Endothelial cell of umbilical vein (primary cell): ENCODE data around the gene BCL2L14. TPM values are rescaled to one million over a fixed set of nuclear protein-coding genes. Genes with fewer than 3 reads are reported as not detected.

Experiments used
- BruUV-seq: library from RNA; stranded (reverse); fragments of 400-500 nt; replicated peaks from 2 replicates; lab custom pipeline; 2021; lab: Mats Ljungman, UMichigan
- CTCF ChIA-PET: fragments of 300-600, 350-600 bp; sonication (Branson Sonifier 250); formaldehyde crosslinking; loops from one replicate; lab custom pipeline; 2021; ENCODE audit warnings: antibody characterized with exemption, inconsistent platforms; lab: Charles Lee
- POLR2A ChIA-PET: fragments of 300-600, 350-600 bp; sonication (Branson Sonifier 250); formaldehyde crosslinking; loops from one replicate; lab custom pipeline; 2021; ENCODE audit warnings: antibody characterized with exemption, inconsistent platforms; lab: Charles Lee
- DNase-seq: peaks from one replicate; pipeline ENCODE4 v3.0.0-alpha.2; 2011; ENCODE audit warnings: low read depth, low spot score
- FAIRE-seq: peaks from 2 replicates; lab custom pipeline; 2011; peaks lifted over from hg19 to GRCh38; lab: Jason Lieb, UNC
- H2AFZ ChIP-seq: 2 replicates; pipeline ENCODE4 v1.6.0; 2012; ENCODE audit warnings: low read depth, low read length, control low read depth, inconsistent platforms
- H3K27ac ChIP-seq: 2 replicates; pipeline ENCODE4 v1.5.1; 2011; ENCODE audit warnings: low read depth, mild to moderate bottlenecking, control low read depth, low read length, moderate library complexity; ENCODE audit not compliant: insufficient read depth
- H3K27me3 ChIP-seq, 2 experiments: 2 replicates each; pipeline versions ENCODE4 v1.6.0 to v1.6.1; 2011; ENCODE audit warnings: low read length in 2 of 2, mixed read lengths in 1 of 2; ENCODE audit not compliant: control insufficient read depth in 2 of 2, insufficient read depth in 2 of 2
- H3K36me3 ChIP-seq, 2 experiments: 2 replicates in 1 of 2; 3 replicates in 1 of 2; pipeline ENCODE4 v1.5.1; 2011; ENCODE audit warnings: low read length in 2 of 2, mild to moderate bottlenecking in 1 of 2, moderate library complexity in 1 of 2; ENCODE audit not compliant: control insufficient read depth in 2 of 2, insufficient read depth in 2 of 2; ENCODE audit errors: extremely low read depth in 1 of 2
- H3K4me1 ChIP-seq: 3 replicates; pipeline ENCODE4 v1.5.1; 2011; ENCODE audit warnings: mild to moderate bottlenecking, low read length; ENCODE audit not compliant: control insufficient read depth, insufficient read depth; ENCODE audit errors: extremely low read depth
- H3K4me2 ChIP-seq: 2 replicates; pipeline ENCODE4 v1.6.1; 2011; ENCODE audit warnings: low read length, control low read depth, mixed read lengths; ENCODE audit not compliant: insufficient read depth
- H3K4me3 ChIP-seq, 3 experiments: fragments of 200-600 bp in 1 of 3; sonication (generic), shearing (Covaris generic) in 1 of 3; replicated peaks in 1 of 3; 2 replicates each; pipeline ENCODE4 v1.5.1; 2011 to 2016; ENCODE audit warnings: control low read depth in 3 of 3, low read length in 3 of 3, mild to moderate bottlenecking in 2 of 3, inconsistent platforms in 1 of 3, low read depth in 1 of 3, moderate library complexity in 1 of 3; ENCODE audit not compliant: insufficient read depth in 1 of 3
- H3K79me2 ChIP-seq: 2 replicates; pipeline ENCODE4 v1.6.0; 2012; ENCODE audit warnings: low read length, inconsistent platforms; ENCODE audit not compliant: control insufficient read depth, insufficient read depth
- H3K9ac ChIP-seq: replicated peaks from 2 replicates; pipeline ENCODE3; 2011; ENCODE audit warnings: low read length, control low read depth; ENCODE audit not compliant: insufficient read depth; ENCODE audit errors: extremely low read depth
- H3K9me1 ChIP-seq: replicated peaks from 3 replicates; pipeline ENCODE4 v1.6.0; 2011; ENCODE audit warnings: mild to moderate bottlenecking, low read length; ENCODE audit not compliant: control insufficient read depth, insufficient read depth; ENCODE audit errors: extremely low read depth
- H3K9me3 ChIP-seq: replicated peaks from 2 replicates; pipeline ENCODE4 v1.5.1; 2012; ENCODE audit warnings: low read length, inconsistent platforms; ENCODE audit not compliant: control insufficient read depth, insufficient read depth
- H4K20me1 ChIP-seq: replicated peaks from 2 replicates; pipeline ENCODE3; 2011; ENCODE audit warnings: mild to moderate bottlenecking, low read length; ENCODE audit not compliant: control insufficient read depth, insufficient read depth; ENCODE audit errors: extremely low read depth
- EZH2 ChIP-seq: IDR thresholded peaks from 2 replicates; pipeline ENCODE4 v1.6.1; 2012; ENCODE audit warnings: borderline replicate concordance, low read depth, mild to moderate bottlenecking, moderate library complexity, low read length, inconsistent platforms; ENCODE audit not compliant: severe bottlenecking
- FOS ChIP-seq: IDR thresholded peaks from 2 replicates; pipeline ENCODE4 v1.6.1; 2011; ENCODE audit warnings: mild to moderate bottlenecking, low read length, moderate library complexity, borderline replicate concordance; ENCODE audit not compliant: insufficient read depth
- GATA2 ChIP-seq: IDR thresholded peaks from 2 replicates; pipeline ENCODE4 v1.7.0; 2011; ENCODE audit warnings: low read depth, mild to moderate bottlenecking, moderate library complexity, mixed read lengths, low read length; ENCODE audit not compliant: insufficient read length, insufficient read depth
- JUN ChIP-seq: IDR thresholded peaks from 2 replicates; pipeline ENCODE4 v1.6.1; 2011; ENCODE audit warnings: borderline replicate concordance, low read depth; ENCODE audit not compliant: insufficient read length, insufficient read depth
- MYC ChIP-seq: IDR thresholded peaks from one replicate; pipeline ENCODE4 v1.6.1; 2011; ENCODE audit warnings: mild to moderate bottlenecking, low read depth, low read length
- POLR2A ChIP-seq: IDR thresholded peaks from 2 replicates; pipeline ENCODE4 v1.6.1; 2012; ENCODE audit warnings: low read depth, mild to moderate bottlenecking, control low read depth, low read length
- POLR2AphosphoS5 ChIP-seq: IDR thresholded peaks from 2 replicates; pipeline ENCODE4 v1.6.1; 2012; ENCODE audit warnings: low read depth, mild to moderate bottlenecking, control low read depth, low read length, moderate library complexity; ENCODE audit not compliant: insufficient read depth
- dilution Hi-C: fragments of 300-500 bp; cut with MboI; formaldehyde crosslinking; loops from one replicate; pipeline ENCODE4 v1.15.0; 2019; ENCODE audit warnings: low sequenced_read_pairs; ENCODE audit not compliant: extremely low pct_ligation_motif_present
- intact Hi-C: fragments of 100-400 bp; cut with micrococcal nuclease; formaldehyde crosslinking; loops from one replicate; pipeline ENCODE4 v1.10.0; 2022
- polyA plus RNA-seq, 4 experiments: library from polyadenylated mRNA; depleted of rRNA in 3 of 4; stranded (reverse) in 3 of 4; unstranded in 1 of 4; fragments of >200 nt; gene quantifications; 2 replicates each; pipeline versions ENCODE4 v1.2.1 to v1.2.3, GENCODE V29; 2011 to 2012; ENCODE audit warnings: missing spikeins in 1 of 4
- total RNA-seq: library from RNA; stranded (reverse); gene quantifications from 2 replicates; pipeline ENCODE4 v1.2.3, GENCODE V29; 2021
- TF ChIP-seq, protein P1 (sequence below): IDR thresholded peaks from 2 replicates; pipeline ENCODE4 v1.6.1; 2011; ENCODE audit not compliant: insufficient read depth, insufficient read length
- TF ChIP-seq, protein P2 (sequence below), 2 donors: IDR thresholded peaks; 1 replicate in 1 of 2; 2 replicates in 1 of 2; pipeline ENCODE4 v1.5.1; 2011; ENCODE audit warnings: low read length in 2 of 2, mild to moderate bottlenecking in 2 of 2, moderate library complexity in 2 of 2, control low read depth in 1 of 2, inconsistent platforms in 1 of 2, low read depth in 1 of 2; ENCODE audit not compliant: insufficient read depth in 1 of 2; ENCODE audit errors: extremely low read depth in 1 of 2

BCL2L14 gene
- total and polyA plus RNA-seq, 2 donors (not counting 3 experiments of a cell fraction or from before 2014, with no cell fraction given): not detected

DNA sequence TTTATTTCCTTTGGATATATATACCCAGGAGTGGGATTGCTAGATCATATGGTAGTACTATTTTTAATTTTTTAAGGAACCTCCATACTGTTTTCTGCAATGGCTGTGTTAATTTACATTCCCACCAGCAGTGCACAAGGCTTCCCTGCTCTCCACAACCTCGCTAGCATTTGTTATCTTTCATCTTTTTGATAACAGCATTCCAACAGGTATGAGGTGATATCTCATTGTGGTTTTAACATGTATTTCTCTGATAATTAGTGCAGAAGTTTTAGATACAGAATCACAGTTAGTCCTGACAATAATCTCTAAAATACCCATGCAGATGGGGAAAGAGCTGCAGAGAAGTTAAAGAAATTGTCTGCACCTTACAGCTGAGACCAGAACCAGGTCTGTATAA, 35.5 kb upstream of the BCL2L14 start:
- Histone ChIP-seq H3K4me1 (peaks cover 8% of the 10 kb centered on the region), H3K9me3 (no peaks in the 10 kb centered on the region), H2AFZ (no peak overlapping the region), H4K20me1 (no peaks in the 10 kb centered on the region), H3K9me1 (no peaks in the 10 kb centered on the region), H3K36me3 (no peaks in the 10 kb centered on the region), H3K79me2 (no peaks in the 10 kb centered on the region), H3K27me3 (peaks cover 2 to 3% of the 10 kb centered on the region in 2 experiments), H3K27ac (no peak overlapping the region), H3K9ac (no peak overlapping the region), H3K4me3 (no peak overlapping the region), H3K4me2 (no peak overlapping the region)
- ChIA-PET CTCF (interaction anchor here (2.2 to 6.1 kb wide), 3 partner anchors 292 to 453 kb away, joined by 15 to 429 read pairs (median 80); no protein-coding TSS in a partner anchor), POLR2A (no interaction called here)
- intact Hi-C loops: no loop called here
- no peak for DNase-seq
- dilution Hi-C loops: loop anchor here (25.0 kb wide), 1 partner anchor 448 kb away; no protein-coding TSS in a partner anchor
- FAIRE-seq: no peak
- BruUV-seq: no TSS peak
- TF ChIP-seq GATA2: no peak
- TF ChIP-seq, protein P1, sequence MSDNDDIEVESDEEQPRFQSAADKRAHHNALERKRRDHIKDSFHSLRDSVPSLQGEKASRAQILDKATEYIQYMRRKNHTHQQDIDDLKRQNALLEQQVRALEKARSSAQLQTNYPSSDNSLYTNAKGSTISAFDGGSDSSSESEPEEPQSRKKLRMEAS: no peak
- no peak for TF ChIP-seq FOS
- no peak for TF ChIP-seq POLR2A
- no peak for TF ChIP-seq EZH2
- TF ChIP-seq, protein P2, sequence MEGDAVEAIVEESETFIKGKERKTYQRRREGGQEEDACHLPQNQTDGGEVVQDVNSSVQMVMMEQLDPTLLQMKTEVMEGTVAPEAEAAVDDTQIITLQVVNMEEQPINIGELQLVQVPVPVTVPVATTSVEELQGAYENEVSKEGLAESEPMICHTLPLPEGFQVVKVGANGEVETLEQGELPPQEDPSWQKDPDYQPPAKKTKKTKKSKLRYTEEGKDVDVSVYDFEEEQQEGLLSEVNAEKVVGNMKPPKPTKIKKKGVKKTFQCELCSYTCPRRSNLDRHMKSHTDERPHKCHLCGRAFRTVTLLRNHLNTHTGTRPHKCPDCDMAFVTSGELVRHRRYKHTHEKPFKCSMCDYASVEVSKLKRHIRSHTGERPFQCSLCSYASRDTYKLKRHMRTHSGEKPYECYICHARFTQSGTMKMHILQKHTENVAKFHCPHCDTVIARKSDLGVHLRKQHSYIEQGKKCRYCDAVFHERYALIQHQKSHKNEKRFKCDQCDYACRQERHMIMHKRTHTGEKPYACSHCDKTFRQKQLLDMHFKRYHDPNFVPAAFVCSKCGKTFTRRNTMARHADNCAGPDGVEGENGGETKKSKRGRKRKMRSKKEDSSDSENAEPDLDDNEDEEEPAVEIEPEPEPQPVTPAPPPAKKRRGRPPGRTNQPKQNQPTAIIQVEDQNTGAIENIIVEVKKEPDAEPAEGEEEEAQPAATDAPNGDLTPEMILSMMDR (IDR thresholded peaks at IDR 0.05; ENCODE audit: extremely low read depth in 1 of 2, insufficient read depth in 1 of 2, low read depth in 1 of 2, low read length in 2 of 2): no peak
- TF ChIP-seq POLR2AphosphoS5: no peak
- no peak for TF ChIP-seq MYC
- no peak for TF ChIP-seq JUN
